Glomerular visceral epithelial cell (primary cell): ENCODE measurements around the gene DICER1.

Source experiments
- DNase-seq: peaks from one replicate; pipeline ENCODE4 v3.0.0-alpha.2; 2016; ENCODE audit errors: extremely low spot score

Gene DICER1

GRCh38 chr14:95040708-95041476 is 116.4 kb downstream of the DICER1 start:
- DNase-seq, result no peak

DNA sequence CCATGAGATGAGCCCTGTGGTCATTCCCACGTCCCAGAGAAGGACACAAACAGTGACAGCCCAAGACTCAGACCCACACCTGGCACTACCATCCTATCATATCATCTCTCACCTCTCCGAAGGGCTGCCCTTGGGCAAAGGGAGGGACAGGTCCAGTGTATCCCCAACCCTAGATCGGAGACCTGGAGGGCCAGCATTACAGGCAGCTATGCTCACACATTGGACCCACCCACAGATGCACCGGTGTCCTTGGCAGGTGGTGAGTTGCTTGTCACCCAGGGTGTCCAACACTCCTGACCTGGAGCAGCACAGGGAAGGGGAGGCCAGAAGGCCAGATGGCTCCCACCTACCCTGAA is 117.4 kb downstream of the DICER1 start:
- no peak for DNase-seq

GRCh38 chr14:95039259-95039992 is 117.9 kb downstream of the DICER1 start:
- no peak for DNase-seq

GRCh38 chr14:95038521-95039250 is 118.6 kb downstream of the DICER1 start:
- no peak for DNase-seq

GRCh38 chr14:95037273-95037672 is 120.1 kb downstream of the DICER1 start:
- no peak for DNase-seq
